Activated naive CD8-positive, alpha-beta T cell treated with anti-CD3 and anti-CD28 coated beads, Interleukin-2, amount 10 ng/mL, durations not matched to agents 7 days and 5 days (primary cell): ENCODE results near the gene CISH. TPM values are rescaled to one million over a fixed set of nuclear protein-coding genes. Genes with fewer than 3 reads are reported as not detected.

ENCODE experiments used
- ATAC-seq: fragments of 150-1000 bp; cut with Tn5 transposase; one replicate; pipeline ENCODE4 v1.10.0; 2021; ENCODE audit warnings: low read depth, moderate library complexity
- POLR2A ChIA-PET: fragments of 350-600 bp; sonication (Branson Sonifier 250); formaldehyde crosslinking; loops from one replicate; lab custom pipeline; 2021; ENCODE audit warnings: antibody characterized with exemption; lab: Charles Lee
- DNase-seq: peaks from one replicate; pipeline ENCODE4 v3.0.0; 2021
- H3K27ac Mint-ChIP-seq: one replicate; pipeline ENCODE4 v1.8.0; 2022; ENCODE audit warnings: mild to moderate bottlenecking, mixed read lengths
- H3K27me3 Mint-ChIP-seq: one replicate; pipeline ENCODE4 v1.8.0; 2022; ENCODE audit warnings: mild to moderate bottlenecking, moderate library complexity, mixed read lengths
- H3K36me3 Mint-ChIP-seq: one replicate; pipeline ENCODE4 v1.8.0; 2021; ENCODE audit warnings: mild to moderate bottlenecking, mixed read lengths
- H3K4me1 Mint-ChIP-seq: one replicate; pipeline ENCODE4 v1.8.0; 2021; ENCODE audit warnings: mixed read lengths
- H3K4me3 Mint-ChIP-seq: one replicate; pipeline ENCODE4 v1.8.0; 2022; ENCODE audit warnings: mild to moderate bottlenecking, moderate library complexity, mixed read lengths
- H3K9me3 Mint-ChIP-seq: one replicate; pipeline ENCODE4 v1.8.0; 2021; ENCODE audit warnings: mixed read lengths
- total RNA-seq, 2 experiments: library from RNA; stranded (reverse); gene quantifications; one replicate each; pipeline ENCODE4 v1.2.3, GENCODE V29; 2021

Gene CISH
- total RNA-seq, 2 experiments from 2014 or later: 365 to 400 TPM

- no peak for DNase-seq
Measured at GRCh38 chr3:50632450-50632849, 20.9 kb upstream of the CISH start.

GRCh38 chr3:50630877-50631276, 19.3 kb upstream of the CISH start:
- peaks cover 74% of the 10 kb centered on the region for H3K4me1 Mint-ChIP-seq
- POLR2A ChIA-PET: interaction anchor here (2.0 to 4.7 kb wide), 3 partner anchors 12 to 58 kb away, joined by 9 to 29 read pairs (median 12); partner anchors contain the start of gene MAPKAPK3
- no peak overlapping the region for H3K4me3 Mint-ChIP-seq
- no peaks in the 10 kb centered on the region for H3K27me3 Mint-ChIP-seq
- H3K36me3 Mint-ChIP-seq: peaks cover 26% of the 10 kb centered on the region
- ATAC-seq (no peak), DNase-seq (no peak)
- H3K27ac Mint-ChIP-seq: no peak overlapping the region
- no peaks in the 10 kb centered on the region for H3K9me3 Mint-ChIP-seq

More at GRCh38 chr3:50632450-50632849, 20.9 kb upstream of the CISH start:
- POLR2A ChIA-PET: interaction anchor here (1.0 to 4.7 kb wide), 5 partner anchors 9 to 60 kb away, joined by 3 to 29 read pairs (median 9); partner anchors contain the start of gene MAPKAPK3
- Mint-ChIP-seq H3K9me3 (no peaks in the 10 kb centered on the region), H3K27ac (peak overlapping the region; percentile 81), H3K27me3 (no peaks in the 10 kb centered on the region), H3K4me3 (peak overlapping the region; percentile 33), H3K4me1 (peaks cover 82% of the 10 kb centered on the region), H3K36me3 (peaks cover 33% of the 10 kb centered on the region)
- peak; percentile 40 for ATAC-seq

GRCh38 chr3:50630394-50630793, 18.8 kb upstream of the CISH start:
- Mint-ChIP-seq H3K4me1 (peaks cover 76% of the 10 kb centered on the region), H3K4me3 (no peak overlapping the region), H3K27me3 (no peaks in the 10 kb centered on the region), H3K27ac (no peak overlapping the region), H3K9me3 (no peaks in the 10 kb centered on the region), H3K36me3 (peaks cover 28% of the 10 kb centered on the region)
- ATAC-seq: no peak
- POLR2A ChIA-PET: interaction anchor here (3.2 to 4.7 kb wide), 2 partner anchors 11 to 14 kb away, joined by 12 to 29 read pairs; partner anchors contain the start of gene MAPKAPK3
- DNase-seq: no peak

GRCh38 chr3:50628601-50629000, 17.0 kb upstream of the CISH start:
- H3K4me3 Mint-ChIP-seq: no peak overlapping the region
- no peak for ATAC-seq
- POLR2A ChIA-PET: interaction anchor here (1.0 to 4.7 kb wide), 4 partner anchors 8 to 24 kb away, joined by 3 to 36 read pairs (median 4); partner anchors contain the start of gene MAPKAPK3

GRCh38 chr3:50627407-50628051, 16.0 kb upstream of the CISH start:
- peak; percentile 24 for ATAC-seq
- no peak for DNase-seq
- H3K27ac Mint-ChIP-seq: peak overlapping the region; percentile 1
- POLR2A ChIA-PET: interaction anchor here (1.2 to 20.6 kb wide), 4 partner anchors 9 to 25 kb away, joined by 3 to 896 read pairs (median 20); partner anchors contain the start of genes CISH and MAPKAPK3
- H3K4me3 Mint-ChIP-seq: no peak overlapping the region
- no peaks in the 10 kb centered on the region for H3K27me3 Mint-ChIP-seq
- H3K4me1 Mint-ChIP-seq: peaks cover 81% of the 10 kb centered on the region
- H3K36me3 Mint-ChIP-seq: peaks cover 32% of the 10 kb centered on the region
- H3K9me3 Mint-ChIP-seq: no peaks in the 10 kb centered on the region

More at GRCh38 chr3:50628601-50629000, 17.0 kb upstream of the CISH start:
- no peaks in the 10 kb centered on the region for H3K9me3 Mint-ChIP-seq
- peak overlapping the region; percentile 60 for H3K27ac Mint-ChIP-seq
- no peak for DNase-seq
- peaks cover 28% of the 10 kb centered on the region for H3K36me3 Mint-ChIP-seq
- H3K27me3 Mint-ChIP-seq: no peaks in the 10 kb centered on the region
- peaks cover 83% of the 10 kb centered on the region for H3K4me1 Mint-ChIP-seq

GRCh38 chr3:50626401-50626800, 14.8 kb upstream of the CISH start:
- DNase-seq (no peak), ATAC-seq (no peak)
- Mint-ChIP-seq H3K4me3 (no peak overlapping the region), H3K27me3 (no peaks in the 10 kb centered on the region), H3K36me3 (peaks cover 34% of the 10 kb centered on the region), H3K9me3 (no peaks in the 10 kb centered on the region), H3K27ac (peak overlapping the region; percentile 72), H3K4me1 (peaks cover 76% of the 10 kb centered on the region)
- POLR2A ChIA-PET: interaction anchor here (0.7 to 20.6 kb wide), 5 partner anchors 8 to 308 kb away, joined by 3 to 896 read pairs (median 5); partner anchors contain the start of genes CISH and MAPKAPK3

GRCh38 chr3:50625231-50626182, 13.9 kb upstream of the CISH start:
- Mint-ChIP-seq H3K4me1 (peaks cover 74% of the 10 kb centered on the region), H3K27ac (peak overlapping the region; percentile 74), H3K36me3 (peaks cover 37% of the 10 kb centered on the region), H3K27me3 (no peaks in the 10 kb centered on the region), H3K9me3 (no peaks in the 10 kb centered on the region), H3K4me3 (peak overlapping the region; percentile 7)
- POLR2A ChIA-PET: interaction anchor here (1.0 to 20.6 kb wide), 5 partner anchors 8 to 56 kb away, joined by 3 to 896 read pairs (median 7); partner anchors contain the start of genes CISH, HEMK1 and MAPKAPK3
- ATAC-seq: no peak
- DNase-seq: no peak

- Mint-ChIP-seq H3K27me3 (no peaks in the 10 kb centered on the region), H3K9me3 (no peaks in the 10 kb centered on the region), H3K27ac (peak overlapping the region; percentile 89), H3K4me3 (peak overlapping the region; percentile 72), H3K36me3 (peaks cover 44% of the 10 kb centered on the region), H3K4me1 (peaks cover 74% of the 10 kb centered on the region)
- ATAC-seq (no peak), DNase-seq (no peak)
- POLR2A ChIA-PET: interaction anchor here (1.0 to 20.6 kb wide), 7 partner anchors 9 to 56 kb away, joined by 3 to 896 read pairs (median 6); partner anchors contain the start of genes CISH and HEMK1
Measured at GRCh38 chr3:50624634-50625033, 13.1 kb upstream of the CISH start.

GRCh38 chr3:50623840-50624474, 12.4 kb upstream of the CISH start:
- peaks cover 73% of the 10 kb centered on the region for H3K4me1 Mint-ChIP-seq
- DNase-seq (peak; percentile 56), ATAC-seq (peak; percentile 79)
- POLR2A ChIA-PET: interaction anchor here (0.6 to 20.6 kb wide), 11 partner anchors 9 to 876 kb away, joined by 3 to 896 read pairs (median 6); partner anchors contain the start of genes CISH, DCAF1 and HEMK1
- H3K9me3 Mint-ChIP-seq: no peaks in the 10 kb centered on the region
- H3K27ac Mint-ChIP-seq: peak overlapping the region; percentile 89
- no peaks in the 10 kb centered on the region for H3K27me3 Mint-ChIP-seq
- peaks cover 49% of the 10 kb centered on the region for H3K36me3 Mint-ChIP-seq
- peak overlapping the region; percentile 72 for H3K4me3 Mint-ChIP-seq

GRCh38 chr3:50622881-50623280, 11.3 kb upstream of the CISH start:
- Mint-ChIP-seq H3K9me3 (no peaks in the 10 kb centered on the region), H3K36me3 (peaks cover 53% of the 10 kb centered on the region), H3K4me1 (peaks cover 72% of the 10 kb centered on the region), H3K27me3 (no peaks in the 10 kb centered on the region), H3K4me3 (peak overlapping the region; percentile 45), H3K27ac (peak overlapping the region; percentile 89)
- no peak for ATAC-seq
- no peak for DNase-seq
- POLR2A ChIA-PET: interaction anchor here (0.6 to 20.6 kb wide), 7 partner anchors 10 to 276 kb away, joined by 3 to 896 read pairs (median 5); partner anchors contain the start of genes CISH and HEMK1

- POLR2A ChIA-PET: interaction anchor here (0.6 to 25.9 kb wide), 7 partner anchors 11 to 283 kb away, joined by 3 to 3572 read pairs (median 29); partner anchors contain the start of genes C3orf18, CISH and HEMK1
- no peaks in the 10 kb centered on the region for H3K9me3 Mint-ChIP-seq
Measured at GRCh38 chr3:50620820-50621219, 9.2 kb upstream of the CISH start.

GRCh38 chr3:50620420-50620819, 8.8 kb upstream of the CISH start:
- Mint-ChIP-seq H3K27ac (peak overlapping the region; percentile 89), H3K9me3 (no peaks in the 10 kb centered on the region), H3K27me3 (no peaks in the 10 kb centered on the region), H3K4me3 (peak overlapping the region; percentile 95), H3K36me3 (peaks cover 44% of the 10 kb centered on the region), H3K4me1 (peaks cover 70% of the 10 kb centered on the region)
- DNase-seq (no peak), ATAC-seq (no peak)
- POLR2A ChIA-PET: interaction anchor here (0.9 to 25.9 kb wide), 8 partner anchors 12 to 879 kb away, joined by 3 to 3572 read pairs (median 28); partner anchors contain the start of genes C3orf18, CISH, HEMK1 and MANF

More at GRCh38 chr3:50620820-50621219, 9.2 kb upstream of the CISH start:
- Mint-ChIP-seq H3K27me3 (no peaks in the 10 kb centered on the region), H3K36me3 (peaks cover 46% of the 10 kb centered on the region), H3K4me3 (peak overlapping the region; percentile 95), H3K4me1 (peaks cover 69% of the 10 kb centered on the region), H3K27ac (peak overlapping the region; percentile 89)
- DNase-seq: no peak
- ATAC-seq: no peak
